ENCODE results near the gene NPW. TPM values are rescaled to one million over a fixed set of nuclear protein-coding genes. Genes with fewer than 3 reads are reported as not detected.
A peak's percentile ranks its signal among the peaks of the same experiment; 100 is the strongest.

The NPW gene
- total RNA-seq, 1 donor from 2014 or later, result not detected

DNA sequence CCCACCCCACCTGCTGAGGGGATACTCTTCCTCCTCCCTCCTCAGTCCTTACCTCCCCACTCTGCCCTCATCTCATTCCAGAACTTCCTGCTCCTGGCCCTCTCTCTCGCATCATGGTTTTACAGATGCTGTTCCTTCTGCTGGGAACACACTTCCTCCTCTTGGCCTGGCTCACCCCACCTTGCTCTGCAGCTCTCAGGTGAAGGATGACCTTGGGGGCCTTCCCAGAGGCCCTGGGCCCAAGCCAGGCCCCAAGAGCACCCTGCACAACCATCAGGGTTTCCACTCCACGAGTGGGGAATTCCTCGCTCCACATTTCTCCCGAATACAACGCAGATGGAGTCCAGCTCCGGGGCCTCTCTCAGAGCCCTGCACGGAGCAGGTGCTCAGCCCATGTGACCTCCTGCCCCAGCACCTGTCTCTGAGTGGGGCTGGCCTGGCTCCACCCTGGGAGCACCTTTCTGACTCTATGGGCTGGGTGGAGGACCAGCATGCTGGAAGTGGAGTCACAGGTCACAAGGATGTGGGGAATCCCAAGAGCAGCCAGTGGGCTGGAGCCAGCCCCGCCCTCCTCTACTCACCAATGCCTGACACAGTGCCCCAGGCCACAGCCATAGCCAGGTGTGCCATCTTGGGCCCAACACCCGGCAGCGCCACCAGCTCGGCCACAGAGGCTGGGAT lies 23.5 kb downstream of the NPW start:
- FAIRE-seq, result no peak
- DNase-seq (ENCODE audit: low read depth), result peak; percentile 30
- TF ChIP-seq, protein P1, sequence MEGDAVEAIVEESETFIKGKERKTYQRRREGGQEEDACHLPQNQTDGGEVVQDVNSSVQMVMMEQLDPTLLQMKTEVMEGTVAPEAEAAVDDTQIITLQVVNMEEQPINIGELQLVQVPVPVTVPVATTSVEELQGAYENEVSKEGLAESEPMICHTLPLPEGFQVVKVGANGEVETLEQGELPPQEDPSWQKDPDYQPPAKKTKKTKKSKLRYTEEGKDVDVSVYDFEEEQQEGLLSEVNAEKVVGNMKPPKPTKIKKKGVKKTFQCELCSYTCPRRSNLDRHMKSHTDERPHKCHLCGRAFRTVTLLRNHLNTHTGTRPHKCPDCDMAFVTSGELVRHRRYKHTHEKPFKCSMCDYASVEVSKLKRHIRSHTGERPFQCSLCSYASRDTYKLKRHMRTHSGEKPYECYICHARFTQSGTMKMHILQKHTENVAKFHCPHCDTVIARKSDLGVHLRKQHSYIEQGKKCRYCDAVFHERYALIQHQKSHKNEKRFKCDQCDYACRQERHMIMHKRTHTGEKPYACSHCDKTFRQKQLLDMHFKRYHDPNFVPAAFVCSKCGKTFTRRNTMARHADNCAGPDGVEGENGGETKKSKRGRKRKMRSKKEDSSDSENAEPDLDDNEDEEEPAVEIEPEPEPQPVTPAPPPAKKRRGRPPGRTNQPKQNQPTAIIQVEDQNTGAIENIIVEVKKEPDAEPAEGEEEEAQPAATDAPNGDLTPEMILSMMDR (IDR thresholded peaks at IDR 0.05; ENCODE audit: insufficient read depth, low read length, severe bottlenecking), result no peak

DNA sequence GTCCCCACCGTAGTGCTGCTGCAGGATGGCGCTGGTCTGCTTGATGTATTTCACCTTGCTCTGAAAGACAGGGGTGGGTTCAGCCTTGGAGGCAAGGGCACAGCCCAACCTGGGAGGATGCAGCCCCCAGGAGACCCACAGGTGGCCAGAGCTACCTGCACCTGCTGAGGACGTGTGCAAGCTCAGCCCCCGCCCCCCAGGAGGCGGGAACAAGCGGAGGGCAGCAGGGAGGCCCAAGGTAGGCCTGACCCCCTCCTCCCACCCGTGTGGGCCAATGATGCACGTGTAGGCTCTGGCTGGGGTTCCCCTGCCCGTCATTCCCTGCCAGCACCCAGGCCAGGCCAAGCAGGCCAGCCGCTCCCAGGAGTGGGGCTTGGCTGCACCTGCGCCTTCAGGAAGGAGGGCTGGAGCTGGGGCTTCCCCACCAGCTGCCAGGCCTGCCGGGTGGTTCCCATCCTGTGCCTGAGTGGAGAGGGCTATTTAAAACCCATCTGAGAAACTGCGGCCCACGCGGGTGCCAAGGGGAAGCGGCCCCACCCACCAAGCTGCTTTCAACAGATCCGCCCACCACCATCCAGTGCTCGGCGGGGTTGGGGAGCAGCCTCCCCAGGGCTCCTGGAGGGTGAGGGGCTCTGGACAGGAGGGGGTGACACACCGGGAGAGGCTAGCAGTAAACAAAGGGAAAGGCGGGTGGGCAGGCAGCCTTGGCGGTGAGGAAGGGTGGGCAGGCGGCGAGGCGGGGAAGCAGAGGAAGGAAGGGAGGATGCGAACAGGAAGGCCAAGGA lies 24.3 kb downstream of the NPW start:
- DNase-seq (ENCODE audit: low read depth) (no peak), FAIRE-seq (no peak)
- Histone ChIP-seq H3K4me3 (ENCODE audit: low read depth, low read length) (no peak overlapping the region), H3K36me3 (ENCODE audit: control insufficient read depth, insufficient read depth, low read length) (no peaks in the 10 kb centered on the region), H3K27me3 (ENCODE audit: control insufficient read depth, insufficient read depth, low read length) (no peaks in the 10 kb centered on the region)
- TF ChIP-seq, protein P1 (IDR thresholded peaks at IDR 0.05; ENCODE audit: insufficient read depth, low read length, severe bottlenecking), result no peak

More for the DNA sequence above, 23.5 kb downstream of the NPW start:
- Histone ChIP-seq H3K27me3 (ENCODE audit: control insufficient read depth, insufficient read depth, low read length) (no peaks in the 10 kb centered on the region), H3K36me3 (ENCODE audit: control insufficient read depth, insufficient read depth, low read length) (no peaks in the 10 kb centered on the region), H3K4me3 (ENCODE audit: low read depth, low read length) (no peak overlapping the region)

DNA sequence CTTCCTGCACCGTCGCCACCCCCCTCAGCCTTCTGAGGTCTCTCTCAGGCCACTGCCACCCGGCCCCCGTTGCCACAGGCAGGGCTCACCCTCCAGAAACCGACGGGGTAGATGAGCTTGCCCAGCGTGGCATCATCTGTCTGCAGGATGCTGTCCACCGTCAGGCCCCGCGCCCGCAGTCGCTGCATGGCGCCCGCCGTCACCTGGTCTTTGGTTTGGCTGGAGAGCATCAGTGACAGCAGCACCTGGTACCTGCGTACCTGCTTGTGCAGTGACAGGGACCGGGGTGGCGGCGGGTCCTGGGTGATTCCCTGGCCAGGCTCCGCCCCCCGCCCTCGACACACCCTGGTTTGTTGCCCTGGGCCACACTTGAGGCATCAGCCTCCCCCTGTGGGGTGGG lies 25.0 kb downstream of the NPW start:
- TF ChIP-seq, protein P1 (IDR thresholded peaks at IDR 0.05; ENCODE audit: insufficient read depth, low read length, severe bottlenecking), result no peak
- FAIRE-seq (no peak), DNase-seq (ENCODE audit: low read depth) (no peak)
- H3K27me3 ChIP-seq (ENCODE audit: control insufficient read depth, insufficient read depth, low read length), result no peaks in the 10 kb centered on the region
- H3K4me3 ChIP-seq (ENCODE audit: low read depth, low read length), result no peak overlapping the region
- H3K36me3 ChIP-seq (ENCODE audit: control insufficient read depth, insufficient read depth, low read length), result no peaks in the 10 kb centered on the region

DNA sequence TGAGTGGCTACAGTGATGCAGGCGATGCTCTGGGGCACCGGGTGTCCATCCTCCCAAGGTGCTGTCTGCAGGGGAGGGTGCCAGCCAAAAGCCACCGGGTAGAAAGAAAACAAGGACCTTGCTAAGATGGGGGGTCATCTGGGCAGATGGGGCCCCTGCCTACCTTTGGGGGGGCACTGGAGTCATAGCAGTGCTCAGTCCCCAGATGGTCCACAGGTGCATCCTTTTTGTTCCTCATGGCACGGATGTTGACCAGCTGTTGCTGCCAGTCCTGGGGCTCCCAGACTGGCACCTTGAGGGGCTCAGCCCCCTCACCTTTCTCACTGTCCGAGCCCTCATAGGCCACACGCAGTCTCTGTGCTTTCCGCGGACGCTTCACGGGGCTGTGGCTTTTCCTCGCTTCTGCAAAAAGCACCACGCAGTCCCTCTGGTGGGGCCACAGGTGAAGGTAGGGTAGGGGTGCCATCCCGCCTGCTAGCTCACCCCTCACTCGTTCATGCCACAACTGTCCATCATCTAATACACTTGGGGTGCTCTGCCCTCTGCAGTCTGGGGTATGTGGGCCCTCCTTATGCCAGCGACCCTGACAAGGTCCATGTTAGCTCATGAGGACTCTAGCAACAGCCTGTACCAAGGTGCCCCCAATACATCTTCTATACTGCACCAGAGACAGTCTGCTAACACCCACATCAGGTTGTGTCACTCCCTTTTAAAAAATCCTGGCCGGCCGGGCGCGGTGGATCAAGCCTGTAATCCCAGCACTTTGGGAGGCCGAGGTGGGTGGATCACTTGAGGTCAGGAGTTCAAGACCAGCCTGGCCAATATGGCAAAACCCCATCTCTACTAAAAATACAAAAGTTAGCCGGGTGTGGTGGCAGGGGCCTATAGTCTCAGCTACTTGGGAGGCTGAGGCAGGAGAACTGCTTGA lies 26.6 kb downstream of the NPW start:
- H3K4me3 ChIP-seq (ENCODE audit: low read depth, low read length), result no peak overlapping the region
- DNase-seq (ENCODE audit: low read depth), result no peak
- no peak for FAIRE-seq
- TF ChIP-seq, protein P1 (IDR thresholded peaks at IDR 0.05; ENCODE audit: insufficient read depth, low read length, severe bottlenecking), result no peak
- H3K36me3 ChIP-seq (ENCODE audit: control insufficient read depth, insufficient read depth, low read length), result no peaks in the 10 kb centered on the region
- H3K27me3 ChIP-seq (ENCODE audit: control insufficient read depth, insufficient read depth, low read length), result no peaks in the 10 kb centered on the region

DNA sequence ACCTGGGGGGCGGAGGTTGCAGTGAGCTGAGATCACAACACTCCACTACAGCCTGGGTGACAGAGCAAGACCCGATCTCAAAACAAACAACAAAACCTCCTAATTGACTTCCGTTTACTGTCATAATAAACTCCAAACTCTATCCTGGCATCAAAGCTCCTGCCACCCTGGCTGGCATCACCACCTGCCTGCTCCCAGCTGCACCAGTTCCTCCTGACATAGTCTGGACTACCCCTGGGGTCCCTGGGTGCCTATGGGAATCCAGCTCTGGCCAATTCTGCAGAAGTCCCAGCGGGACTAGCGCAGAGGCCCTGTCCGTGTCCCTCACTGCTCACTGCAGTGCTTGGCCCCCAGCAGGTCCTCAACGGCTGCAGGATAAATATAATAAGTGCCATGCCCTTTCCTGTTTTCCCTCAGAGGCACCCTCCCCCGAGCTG lies 27.3 kb downstream of the NPW start:
- FAIRE-seq, result no peak
- peak overlapping the region; percentile 80 for H3K4me3 ChIP-seq (ENCODE audit: low read depth, low read length)
- no peak for DNase-seq (ENCODE audit: low read depth)
- H3K36me3 ChIP-seq (ENCODE audit: control insufficient read depth, insufficient read depth, low read length), result peaks cover 3% of the 10 kb centered on the region
- TF ChIP-seq, protein P1 (IDR thresholded peaks at IDR 0.05; ENCODE audit: insufficient read depth, low read length, severe bottlenecking), result no peak
- no peaks in the 10 kb centered on the region for H3K27me3 ChIP-seq (ENCODE audit: control insufficient read depth, insufficient read depth, low read length)

Data from bronchial epithelial cell (primary cell).